Kasumi-1 (cell line): ENCODE results near the gene TRAPPC12.

Experiments used
- DNase-seq, 2 experiments: peaks; one replicate each; lab custom pipeline; 2025; lab: John Stamatoyannopoulos, UW

The TRAPPC12 gene

DNA sequence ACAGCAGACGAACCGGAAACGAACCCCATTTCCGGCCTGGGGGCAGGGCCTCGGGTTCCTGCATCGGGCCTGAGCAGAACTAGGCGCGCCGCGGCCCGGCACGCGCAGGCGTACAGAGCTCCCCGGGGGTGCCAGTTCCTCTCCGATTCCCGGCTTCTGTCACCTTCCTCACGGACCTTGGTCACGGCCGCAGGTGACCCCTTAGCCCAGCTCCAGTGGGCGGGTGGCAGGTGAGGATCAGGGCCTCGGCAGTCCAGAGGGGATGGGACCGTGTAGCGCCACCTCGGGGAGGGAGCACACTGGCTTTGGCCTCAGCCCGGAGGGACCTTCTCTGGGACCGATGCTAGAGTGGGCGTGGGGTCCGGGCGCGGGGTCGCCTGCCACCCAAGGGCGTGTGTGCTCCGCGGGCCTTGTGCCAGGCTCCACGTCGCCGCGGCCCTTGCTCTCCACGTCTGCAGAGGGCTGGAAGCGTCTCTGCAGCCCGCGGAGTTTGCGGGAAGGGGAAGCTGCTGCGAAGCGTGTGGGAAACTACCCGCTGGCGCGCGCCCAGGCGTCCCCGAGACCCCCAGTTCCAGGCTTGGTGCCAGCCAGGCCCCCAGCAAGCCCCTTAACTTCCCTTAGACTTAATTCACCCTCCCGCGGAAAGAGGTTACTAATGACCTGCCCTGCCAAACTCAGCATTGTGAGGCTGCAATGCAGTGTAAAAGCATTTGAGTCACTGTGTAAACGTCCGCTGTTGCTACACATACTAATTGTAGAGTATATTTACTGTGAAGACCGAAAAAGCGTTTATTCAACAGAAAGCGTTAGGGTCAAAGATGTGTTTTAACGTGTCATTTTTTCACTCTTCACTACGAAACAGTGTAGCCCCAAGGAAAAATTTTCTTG is at the start of gene TRAPPC12:
Gene TRAPPC12, plus strand, starts transcription at position 48 of the 888 bp plus-strand sequence. CDS start 7,930 bp downstream, outside the sequence.
- DNase-seq, result peak; percentile 87 to 92

DNA sequence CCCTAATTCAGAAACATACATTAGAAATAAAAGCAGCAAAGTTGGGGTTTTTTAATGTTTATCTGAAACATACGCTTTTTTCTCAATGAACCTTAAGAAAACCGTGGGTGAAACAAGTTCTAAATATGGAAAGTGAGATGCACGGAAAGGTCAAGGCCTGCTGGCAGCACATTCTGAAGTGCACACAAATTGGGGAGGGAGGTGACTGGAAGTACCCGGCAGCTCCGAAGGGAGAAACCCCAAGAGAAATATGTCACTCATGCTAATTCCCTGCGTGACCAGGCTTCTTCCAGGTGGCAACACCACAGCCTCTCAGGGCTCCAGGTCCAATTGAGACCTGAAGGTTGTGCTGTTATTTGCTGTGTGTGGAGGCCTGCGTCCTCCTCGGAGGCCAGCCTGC is 47.4 kb upstream of the TRAPPC12 start:
- DNase-seq, result no peak

DNA sequence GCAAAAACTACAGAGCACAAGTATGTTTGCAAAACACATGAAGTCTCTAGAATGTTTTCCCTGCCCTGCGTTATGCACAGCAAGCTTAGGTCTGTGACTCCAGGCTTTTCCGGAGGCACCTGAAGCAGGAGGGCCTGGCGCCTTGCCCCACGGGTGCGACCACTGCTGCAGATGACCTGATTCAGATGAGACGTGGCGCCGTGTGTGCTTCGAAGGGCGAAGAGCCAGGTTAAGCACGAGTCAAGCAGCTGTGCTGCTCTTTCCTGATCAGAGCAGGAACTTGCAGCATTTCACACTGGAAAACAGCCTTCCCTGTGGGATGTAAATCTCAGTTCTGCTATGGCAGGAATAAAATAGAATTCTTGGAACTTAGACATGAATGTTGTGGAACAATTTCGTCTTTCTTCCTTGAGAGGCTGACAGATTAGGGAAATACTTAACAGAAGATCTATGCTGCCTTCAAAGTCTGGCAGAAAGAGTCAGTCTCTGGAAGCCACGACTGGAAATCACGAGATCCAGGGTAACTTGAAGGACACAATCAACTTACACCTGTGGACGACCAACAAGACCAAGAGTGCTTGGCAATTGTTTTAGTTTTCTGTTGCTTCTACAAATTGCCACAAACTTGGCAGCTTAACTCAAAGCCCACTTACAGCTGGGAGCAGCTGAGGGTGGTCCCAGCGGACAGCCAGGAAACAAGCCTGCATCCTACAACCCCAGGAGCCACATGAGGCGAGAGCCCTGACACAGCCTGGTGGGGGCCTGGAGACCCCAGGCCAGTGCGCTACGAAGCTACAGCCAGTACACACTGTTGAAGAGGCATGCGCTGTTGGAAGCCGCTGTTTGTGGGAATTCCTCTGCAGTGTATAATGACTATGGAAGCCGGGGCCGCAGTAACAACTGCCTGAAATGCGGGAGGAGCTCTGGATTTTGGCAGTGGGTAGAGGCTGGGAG is 44.8 kb upstream of the TRAPPC12 start:
- no peak for DNase-seq

DNA sequence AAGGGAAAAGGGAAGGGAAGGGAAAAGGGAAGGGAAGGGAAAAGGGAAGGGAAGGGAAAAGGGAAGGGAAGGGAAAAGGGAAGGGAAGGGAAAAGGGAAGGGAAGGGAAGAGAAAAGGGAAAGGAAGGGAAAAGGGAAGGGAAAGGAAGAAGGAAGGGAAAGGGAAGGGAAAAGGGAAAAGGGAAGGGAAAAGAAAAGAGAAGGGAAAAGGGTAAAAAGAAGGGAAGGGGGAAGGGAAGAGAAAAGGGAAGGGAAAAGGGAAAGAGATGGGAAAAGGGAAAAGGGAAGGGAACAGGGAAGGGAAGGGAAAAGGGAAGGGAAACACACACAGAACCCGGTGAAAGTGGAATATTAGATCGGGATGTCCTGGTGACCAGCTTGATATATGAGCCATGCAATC is 42.6 kb upstream of the TRAPPC12 start:
- no peak for DNase-seq

DNA sequence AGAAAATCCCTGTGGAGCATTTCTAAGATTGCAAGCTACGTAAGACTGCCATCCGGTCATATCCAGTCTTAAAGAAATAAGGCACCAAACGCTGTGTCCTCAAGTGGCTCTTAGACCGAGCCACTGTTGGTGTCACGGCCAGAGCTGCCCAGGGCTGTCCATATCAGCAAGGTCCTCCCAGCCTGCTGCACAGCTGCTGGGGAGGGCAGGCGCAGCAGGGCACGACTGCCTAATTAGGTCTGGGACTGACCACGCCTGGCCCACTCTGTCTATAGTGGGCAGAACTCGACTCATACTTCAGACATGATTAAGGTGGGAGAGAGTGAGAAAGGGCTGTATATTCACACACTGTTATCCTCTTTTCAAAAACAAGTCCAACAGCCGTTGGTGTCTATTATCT is 41.2 kb upstream of the TRAPPC12 start:
- no peak for DNase-seq

DNA sequence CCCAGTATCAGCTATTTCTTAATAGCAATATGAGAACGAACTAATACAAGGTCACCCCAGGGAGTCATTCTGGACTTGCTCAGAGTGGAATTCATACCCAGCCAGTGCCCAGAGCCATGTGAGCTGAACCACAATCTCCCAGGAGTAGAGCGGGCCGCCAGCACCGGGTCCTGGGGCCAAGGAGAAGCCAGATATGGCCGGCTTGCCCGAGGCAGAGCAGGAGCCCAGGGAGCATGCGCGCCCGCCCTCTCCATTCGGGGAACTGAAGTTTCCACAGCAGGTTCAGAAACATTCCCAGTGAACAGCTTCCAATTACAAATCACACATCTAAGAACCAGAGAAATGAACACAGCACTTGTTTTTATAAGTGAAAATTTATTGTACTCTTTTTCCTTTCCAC is 39.4 kb upstream of the TRAPPC12 start:
- DNase-seq, result no peak

DNA sequence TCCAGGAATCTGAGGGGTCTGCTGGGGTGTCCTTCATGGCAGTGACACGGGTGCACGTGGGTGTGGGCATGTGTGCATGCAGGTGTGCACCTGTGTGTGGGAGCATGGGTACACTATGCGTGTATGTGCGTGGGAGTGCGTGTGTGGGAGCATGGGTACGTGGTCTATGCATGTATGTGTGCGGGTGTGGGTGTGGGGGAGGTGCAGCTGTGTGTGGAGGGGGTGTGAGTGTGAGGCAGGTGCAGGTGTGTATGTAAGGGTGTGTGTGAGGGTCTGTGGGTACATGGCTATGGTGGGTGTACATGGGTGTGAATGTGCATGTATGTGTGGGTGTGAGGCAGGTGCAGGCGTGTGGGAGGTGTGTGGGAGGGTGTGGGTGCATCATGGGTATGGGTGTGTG is 38.2 kb upstream of the TRAPPC12 start:
- DNase-seq, result no peak

DNA sequence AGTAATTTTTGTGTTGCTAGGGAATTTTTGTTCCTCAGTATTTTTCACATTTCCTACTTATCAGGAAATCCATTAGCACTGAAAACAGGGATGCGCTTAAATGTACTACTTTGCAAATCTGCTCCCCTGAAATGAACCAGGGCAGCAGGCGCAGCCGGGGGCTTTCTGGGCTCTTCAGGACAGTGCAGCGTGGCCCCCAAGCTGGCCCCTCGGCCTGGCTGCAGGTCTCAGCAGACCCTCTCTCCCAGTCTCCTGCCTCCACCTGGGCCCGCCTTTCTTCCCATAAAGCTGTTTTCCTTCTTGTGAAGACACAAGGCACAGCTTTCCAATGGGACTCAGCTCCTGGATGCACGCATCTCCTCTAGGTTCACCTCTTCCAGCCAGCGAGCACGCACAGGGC is 37.2 kb upstream of the TRAPPC12 start:
- DNase-seq, result no peak

DNA sequence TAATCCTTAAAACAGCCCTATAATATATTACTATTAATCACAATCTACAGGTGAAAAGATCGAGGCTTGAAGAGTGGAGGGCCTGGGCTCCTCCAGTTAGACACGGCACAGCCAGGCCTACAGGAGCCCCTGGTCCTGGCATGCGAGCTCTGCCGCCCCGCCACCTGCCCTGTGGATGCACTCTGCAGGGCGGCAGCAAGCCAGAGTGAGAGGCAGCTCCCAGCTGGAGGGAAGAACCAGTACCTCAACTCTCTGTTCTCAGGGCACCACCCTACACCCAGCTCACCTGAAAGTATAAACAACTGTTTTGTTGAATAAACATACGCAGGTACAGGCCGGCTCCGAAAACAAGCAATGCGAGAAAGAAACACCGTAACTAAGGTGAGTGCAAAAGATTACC is 36.5 kb upstream of the TRAPPC12 start:
- DNase-seq, result no peak

DNA sequence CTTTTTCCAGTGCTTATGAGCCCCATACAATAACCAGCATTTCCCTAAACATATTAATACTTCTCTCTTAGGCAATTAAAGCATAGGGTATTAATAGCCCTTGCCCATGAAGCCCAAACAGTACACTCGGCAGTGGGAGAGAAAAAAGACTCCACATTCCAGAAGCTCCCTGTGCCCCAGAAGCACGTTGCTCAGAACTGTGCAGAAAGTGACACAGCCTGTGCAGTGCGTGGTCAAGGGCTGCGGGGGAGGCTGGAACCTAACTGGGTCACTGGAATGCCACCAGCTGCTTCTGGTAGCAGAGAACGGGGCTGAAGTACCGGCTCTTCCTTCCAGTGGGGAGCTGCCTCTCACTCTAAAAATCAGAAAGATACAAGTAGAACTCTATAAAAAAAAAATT is 34.6 kb upstream of the TRAPPC12 start:
- DNase-seq, result no peak

DNA sequence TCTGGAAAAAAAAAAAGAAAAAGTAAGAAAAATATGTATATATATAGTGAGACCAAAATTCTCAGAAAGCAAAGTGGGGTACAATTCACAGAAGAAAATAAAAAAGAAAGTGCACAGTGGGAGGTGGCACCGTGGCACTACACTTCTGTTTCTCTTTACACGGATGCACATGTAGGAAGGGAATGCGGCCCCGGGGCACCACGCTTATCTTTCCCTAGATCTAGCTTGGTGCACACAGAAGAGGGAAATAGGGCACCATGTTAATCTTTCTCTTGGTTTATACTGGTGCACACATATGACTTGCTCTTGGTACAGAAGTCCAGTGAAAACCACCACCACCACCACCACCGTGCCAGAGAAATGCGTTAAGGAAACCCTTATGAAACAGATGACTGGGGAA is 33.9 kb upstream of the TRAPPC12 start:
- DNase-seq, result no peak

DNA sequence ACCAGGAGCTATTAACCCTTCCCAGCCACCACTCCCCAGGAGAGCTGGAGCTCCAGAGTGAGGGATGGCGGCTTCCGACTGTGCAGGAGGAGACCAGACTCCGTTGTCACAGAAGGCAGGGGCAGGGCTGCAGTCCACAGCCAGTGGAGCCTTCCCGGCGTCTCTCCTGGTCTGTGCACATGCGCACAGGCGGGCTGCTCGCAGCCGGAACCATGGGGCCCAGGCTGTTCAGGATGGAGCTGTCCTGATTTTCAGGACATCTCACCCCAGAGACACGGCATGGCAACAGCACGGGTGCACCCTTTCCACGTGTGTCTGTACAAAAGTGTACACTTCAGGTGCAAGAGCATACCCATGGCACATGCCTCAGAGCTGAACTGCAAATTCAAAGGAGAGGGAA is 30.7 kb upstream of the TRAPPC12 start:
- DNase-seq, result no peak

DNA sequence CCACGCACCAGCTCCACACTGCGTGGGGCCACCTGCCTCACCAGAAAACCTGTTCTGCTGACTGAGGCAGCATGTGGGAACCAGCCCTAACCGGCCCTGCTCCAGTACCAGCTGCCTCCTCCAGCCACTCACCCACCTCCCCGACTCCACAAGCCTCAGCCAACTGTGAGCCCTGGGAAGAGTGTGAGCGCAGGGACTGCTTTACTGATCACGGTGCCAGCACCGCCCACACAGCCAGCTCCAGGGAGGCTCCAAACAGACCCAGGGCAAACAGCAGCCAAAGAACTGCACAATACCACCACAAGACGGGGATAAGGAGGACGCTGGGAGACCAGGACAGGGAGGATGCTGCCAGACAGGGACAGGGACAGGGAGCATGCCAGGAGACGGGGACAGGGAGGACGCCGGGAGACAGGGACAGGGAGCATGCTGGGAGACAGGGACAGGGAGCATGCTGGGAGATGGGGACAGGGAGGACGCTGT is 30.2 kb upstream of the TRAPPC12 start:
- DNase-seq, result no peak

DNA sequence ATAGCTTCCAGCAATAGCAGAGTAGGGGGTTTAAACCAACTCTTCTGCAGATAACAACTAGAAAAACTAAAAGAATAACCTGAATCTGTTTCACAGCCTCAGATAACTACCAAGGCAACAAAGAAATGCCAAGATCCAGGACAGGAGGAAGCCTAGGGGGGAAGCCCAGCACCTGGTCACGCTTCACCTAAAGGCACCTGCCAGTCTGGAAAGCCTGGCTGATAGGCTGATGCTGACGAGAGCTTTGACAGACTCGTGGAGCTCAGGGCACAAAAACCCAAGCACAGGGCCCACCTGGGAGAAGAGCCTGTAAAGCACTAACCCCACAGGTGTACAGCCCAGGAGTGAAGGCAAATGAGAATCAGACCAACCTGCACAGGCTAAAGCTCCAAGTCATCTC is 24.5 kb upstream of the TRAPPC12 start:
- DNase-seq, result no peak

DNA sequence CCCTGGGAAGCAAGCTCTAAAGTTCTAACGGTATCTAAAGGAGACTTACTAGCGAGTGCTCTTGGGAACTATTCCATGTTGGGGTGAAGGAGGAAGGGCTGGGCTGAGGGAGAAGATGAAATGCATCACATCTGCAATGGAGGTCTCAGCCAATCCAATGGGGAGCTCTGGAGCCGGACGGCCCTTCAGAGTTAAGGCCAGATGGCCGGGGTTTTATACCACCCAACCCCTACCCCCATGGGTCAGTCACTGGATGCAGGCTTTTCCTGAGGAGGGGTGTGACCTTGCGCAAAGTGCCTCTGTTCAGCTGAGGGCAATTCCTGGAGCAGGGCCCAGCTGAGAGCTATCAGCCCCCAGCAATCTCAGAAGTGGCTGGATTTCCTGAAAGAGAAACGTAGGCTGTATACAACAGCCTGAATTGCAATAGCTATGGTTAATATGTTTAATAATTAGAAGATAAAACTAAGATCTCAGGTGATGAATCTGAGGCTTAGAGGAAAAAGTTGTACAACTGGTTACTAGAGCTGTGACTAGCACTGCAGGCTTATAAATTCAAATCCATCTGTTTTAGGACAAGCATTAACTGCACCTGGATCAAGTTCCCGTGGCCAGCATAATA is 23.4 kb upstream of the TRAPPC12 start:
- DNase-seq, result no peak

DNA sequence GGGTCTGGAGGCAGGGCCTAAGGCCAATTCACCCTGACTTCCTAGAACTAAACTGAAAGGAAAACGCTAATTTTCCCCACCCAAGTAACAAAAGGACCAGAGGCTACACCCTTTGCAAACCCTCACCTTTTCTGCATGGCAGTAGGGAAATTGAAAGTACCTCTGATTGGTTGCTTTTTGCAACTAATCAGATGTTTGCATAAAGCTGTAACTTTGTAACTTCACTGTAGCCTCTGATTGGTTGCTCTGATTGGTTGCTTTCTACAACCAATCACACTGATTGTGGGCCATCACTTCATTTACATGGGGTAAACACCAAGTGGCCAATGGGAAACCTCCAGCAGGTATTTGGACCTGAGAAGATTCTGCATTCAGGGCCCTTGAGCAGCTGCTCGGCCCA is 22.7 kb upstream of the TRAPPC12 start:
- DNase-seq, result no peak

DNA sequence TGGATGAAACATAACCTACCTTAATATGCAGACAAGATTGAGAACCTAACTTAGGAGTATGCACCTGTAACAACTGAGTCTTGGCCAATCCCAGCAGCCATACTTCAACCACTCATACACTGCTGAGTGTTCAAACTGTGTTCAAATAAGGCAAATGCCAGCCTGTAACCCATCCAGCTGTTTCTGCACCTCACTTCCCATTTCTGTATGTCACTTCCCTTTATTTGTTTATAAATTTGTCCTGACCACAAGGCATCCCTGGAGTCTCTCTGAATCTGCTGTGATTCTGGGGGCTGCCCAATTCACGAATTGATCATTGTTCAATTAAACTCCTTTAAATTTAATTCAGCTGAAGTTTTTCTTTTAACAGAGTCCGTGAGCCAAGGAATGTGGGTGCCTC is 22.0 kb upstream of the TRAPPC12 start:
- DNase-seq, result peak; percentile 70 to 83

DNA sequence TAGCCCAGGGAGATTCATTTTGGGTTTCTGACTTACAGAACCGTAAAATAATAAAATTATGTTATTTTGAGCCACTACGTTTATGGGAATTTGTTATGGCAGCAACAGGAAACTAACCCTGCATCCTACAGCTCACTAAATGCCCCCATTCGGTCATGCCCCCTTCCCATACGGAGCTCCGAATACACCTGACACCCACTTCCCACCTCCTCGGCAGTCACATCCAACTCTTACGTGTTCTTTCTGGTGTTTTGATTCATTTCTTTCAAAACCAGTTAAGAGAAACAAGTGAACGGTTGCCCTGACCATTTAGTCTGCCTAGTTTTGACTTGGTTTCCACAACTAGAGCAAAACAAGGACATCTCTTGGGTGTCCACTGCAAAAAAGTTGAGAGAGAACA is 21.6 kb upstream of the TRAPPC12 start:
- no peak for DNase-seq

DNA sequence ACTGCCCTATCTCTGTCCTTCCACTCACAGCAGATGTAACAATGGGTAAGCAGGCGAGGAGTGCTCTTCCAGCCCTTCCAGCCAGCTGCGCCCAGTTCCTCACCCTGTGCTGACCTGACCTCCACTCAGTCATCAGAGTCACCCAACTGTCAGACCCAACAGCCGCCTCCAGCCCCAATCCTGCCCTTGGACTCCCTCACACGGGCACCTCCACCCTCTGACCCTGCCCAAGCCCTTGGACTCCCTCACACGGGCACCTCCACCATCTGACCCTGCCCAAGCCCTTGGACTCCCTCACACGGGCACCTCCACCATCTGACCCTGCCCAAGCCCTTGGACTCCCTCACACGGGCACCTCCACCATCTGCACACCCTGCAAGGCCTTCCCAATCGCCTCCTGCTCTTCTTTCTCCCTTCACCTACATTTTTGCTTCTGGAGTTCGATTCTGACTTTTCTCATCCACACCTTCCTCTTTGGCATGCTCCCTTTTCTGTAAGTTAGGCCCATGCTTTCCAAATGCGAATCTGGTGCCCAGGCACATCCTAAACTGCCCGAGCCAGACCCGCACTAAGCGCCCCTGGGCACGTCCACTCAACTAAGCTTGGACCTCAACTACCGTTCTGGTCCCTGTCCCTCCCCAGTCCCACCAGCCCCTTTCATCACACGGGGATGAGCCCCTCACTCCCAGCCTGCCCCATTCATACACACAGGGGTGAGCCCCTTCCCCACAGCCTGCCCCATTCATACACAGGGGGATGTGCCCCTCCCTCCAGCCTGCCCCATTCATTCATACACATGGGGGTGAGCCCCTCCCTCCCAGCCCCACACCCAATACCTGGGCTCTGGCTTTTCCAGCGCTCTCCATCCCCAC is 17.7 kb upstream of the TRAPPC12 start:
- no peak for DNase-seq

DNA sequence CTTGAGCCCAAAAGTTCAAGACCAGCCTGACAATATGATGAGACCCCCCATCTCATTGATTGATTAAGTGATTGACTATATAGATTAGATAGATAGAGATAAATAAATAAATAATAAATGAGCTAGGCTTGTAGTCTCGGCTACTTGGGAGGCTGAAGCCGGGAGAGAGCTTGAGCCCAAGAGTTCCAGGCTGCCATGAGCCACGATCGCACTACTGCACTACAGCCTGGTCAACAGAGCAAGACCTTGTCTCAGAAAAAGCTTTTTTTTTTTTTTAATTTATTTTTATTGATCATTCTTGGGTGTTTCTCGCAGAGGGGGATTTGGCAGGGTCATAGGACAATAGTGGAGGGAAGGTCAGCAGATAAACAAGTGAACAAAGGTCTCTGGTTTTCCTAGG is 14.3 kb upstream of the TRAPPC12 start:
- DNase-seq, result no peak

DNA sequence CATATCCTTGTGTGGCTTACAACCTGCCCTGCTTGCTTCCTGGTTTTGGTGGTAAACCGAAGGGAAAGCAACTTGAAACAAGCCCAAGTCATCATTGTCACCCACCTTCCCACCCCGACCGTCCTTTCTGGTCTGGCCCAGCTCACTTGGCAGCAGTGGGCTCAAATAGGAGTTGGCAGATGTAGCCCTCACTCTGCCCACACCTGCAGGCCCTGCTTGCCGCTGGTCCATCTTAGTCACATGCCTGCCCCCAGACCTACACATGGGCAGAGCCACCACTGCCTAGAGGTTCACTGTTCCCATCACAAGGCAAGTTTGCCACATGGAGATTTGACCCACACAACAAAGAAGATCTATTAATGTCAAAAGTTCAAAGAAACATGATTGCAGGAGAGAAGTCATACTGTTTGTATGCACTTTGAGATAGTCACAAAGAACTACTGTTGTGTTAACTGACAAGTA is 11.2 kb upstream of the TRAPPC12 start:
- no peak for DNase-seq
